Measurements from ENCODE around the gene VMAC. TPM values are rescaled to one million over a fixed set of nuclear protein-coding genes. Genes with fewer than 3 reads are reported as not detected.

Gene VMAC
- total RNA-seq, 1 donor from 2014 or later = 3.0 TPM

DNA sequence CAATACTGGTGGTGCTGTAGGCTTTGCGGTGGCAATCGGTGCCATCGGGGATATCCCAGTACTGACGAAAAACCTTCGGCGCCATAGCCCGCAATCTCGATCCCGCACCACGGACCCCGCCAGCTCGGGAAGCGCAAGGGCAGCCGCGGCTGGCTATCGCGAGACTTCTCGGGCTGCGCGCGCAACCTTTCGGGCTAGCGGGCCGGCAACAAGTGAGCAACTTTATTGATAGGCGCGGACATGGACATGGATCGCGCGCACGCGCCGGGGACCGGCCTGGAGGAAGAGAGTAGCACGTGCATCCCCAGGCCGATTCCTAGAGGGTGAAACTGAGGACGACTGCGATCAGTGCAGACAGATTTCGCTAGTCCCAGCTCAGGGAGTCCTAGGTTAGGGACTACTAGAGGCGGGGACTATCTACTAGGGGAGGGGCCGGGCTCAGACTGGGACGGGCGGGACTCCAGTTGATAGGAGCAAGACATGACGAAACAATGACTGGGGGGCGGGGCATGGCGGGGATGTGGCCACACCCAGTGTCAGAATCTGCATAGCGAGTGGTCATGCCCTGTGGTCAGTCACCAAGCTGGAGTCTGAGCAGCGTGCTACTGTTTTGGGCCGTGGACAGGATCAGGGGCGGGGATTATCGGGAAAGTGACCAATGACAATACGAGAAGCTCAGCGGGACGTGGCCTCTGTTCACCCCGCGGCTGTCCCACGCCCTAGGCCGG is 884 bp upstream of the VMAC start, which contains the start of gene NDUFA11:
Gene NDUFA11 (minus strand): TSS at position 167 of the 728 bp plus-strand sequence. CDS start 82 bp downstream, at position 85.
- peak; percentile 99 for DNase-seq (ENCODE audit: low spot score)

DNA sequence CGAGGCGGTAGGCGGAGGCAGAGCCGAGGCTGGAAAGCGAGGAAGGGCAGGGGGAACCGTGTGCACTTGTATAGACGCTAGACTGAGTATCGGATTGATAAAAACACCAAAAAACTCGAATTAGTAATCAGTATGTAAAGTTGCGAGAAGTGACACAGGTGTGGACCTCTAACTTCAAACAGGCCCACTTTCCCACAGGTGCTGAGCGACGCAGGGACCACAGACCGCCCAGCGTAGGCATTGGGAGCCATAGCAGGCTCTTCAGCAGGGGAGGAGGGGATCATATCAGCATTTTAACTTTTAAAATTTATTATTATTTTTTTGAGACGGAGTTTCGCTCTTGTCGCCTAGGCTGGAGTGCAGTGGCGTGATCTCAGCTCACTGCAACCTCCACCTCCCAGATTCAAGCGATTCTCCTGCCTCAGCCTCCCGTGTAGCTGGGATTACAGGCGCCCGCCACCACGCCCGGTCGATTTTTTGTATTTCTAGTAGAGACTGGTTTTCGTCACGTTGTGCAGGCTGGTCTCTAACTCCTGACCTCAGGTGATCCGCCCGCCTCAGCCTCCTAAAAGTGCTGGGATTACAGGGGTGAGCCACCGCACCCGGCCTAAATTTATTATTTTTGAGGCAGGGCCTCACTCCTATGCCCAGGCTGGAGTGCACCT is 574 bp downstream of the VMAC start:
- DNase-seq (ENCODE audit: low spot score) = no peak

DNA sequence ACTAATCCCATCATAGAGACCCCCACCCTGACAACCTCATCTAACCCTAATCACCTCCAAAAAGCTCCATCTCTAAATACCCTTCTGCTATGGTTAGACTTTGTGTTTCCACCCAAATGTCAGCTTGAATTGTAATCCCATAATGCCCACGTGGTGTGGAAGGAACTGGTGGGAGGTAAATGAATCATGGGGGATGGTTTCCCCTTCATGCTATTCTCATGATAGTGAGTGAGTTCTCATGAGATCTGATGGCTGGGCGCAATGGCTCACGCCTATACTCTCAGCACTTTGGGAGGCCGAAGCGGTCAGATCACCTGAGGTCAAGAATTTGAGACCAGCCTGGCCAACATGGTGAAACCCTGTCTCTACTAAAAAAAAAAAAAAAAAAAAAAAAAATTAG is 2.6 kb downstream of the VMAC start:
- no peak for DNase-seq (ENCODE audit: low spot score)

DNA sequence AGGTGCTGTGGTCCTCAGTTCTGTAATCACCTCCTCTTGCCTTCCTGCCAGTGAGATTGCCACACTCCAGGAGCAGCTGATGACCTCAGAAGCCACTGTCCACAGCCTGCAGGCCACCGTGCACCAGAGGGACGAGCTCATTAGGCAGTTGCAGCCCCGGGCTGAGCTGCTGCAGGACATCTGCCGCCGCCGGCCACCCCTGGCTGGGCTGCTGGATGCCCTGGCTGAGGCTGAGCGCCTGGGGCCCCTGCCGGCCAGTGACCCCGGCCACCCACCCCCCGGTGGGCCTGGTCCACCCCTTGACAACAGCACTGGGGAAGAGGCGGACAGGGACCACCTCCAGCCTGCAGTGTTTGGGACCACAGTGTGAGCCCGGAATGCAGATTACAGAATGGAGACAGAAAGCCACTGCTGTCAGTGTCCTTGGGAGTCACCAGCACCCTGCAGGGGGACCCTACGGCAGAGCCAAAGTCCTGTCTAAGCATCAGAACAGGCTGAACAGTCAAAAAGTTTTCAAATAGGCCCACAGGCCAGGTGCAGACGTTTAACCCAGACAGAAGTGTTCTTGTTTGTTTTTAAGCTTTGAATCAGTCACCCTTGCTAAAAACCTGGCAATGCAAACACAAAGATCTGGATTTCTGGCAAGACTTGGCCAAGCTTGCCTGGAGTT is 4.2 kb downstream of the VMAC start:
- DNase-seq (ENCODE audit: low spot score) = no peak

DNA sequence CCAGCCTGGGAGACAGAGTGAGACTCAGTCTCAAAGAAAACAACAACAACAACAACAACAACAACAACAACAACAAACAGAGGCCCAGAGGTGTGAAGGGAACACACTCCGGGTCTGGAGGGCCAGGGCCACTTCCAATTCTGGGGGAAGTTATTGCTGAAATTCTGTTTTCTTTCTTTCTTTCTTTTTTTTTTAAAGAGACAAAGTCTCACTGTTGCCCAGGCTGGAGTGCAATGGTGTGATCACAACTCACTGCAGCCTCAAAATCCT is 5.9 kb downstream of the VMAC start:
- no peak for DNase-seq (ENCODE audit: low spot score)

DNA sequence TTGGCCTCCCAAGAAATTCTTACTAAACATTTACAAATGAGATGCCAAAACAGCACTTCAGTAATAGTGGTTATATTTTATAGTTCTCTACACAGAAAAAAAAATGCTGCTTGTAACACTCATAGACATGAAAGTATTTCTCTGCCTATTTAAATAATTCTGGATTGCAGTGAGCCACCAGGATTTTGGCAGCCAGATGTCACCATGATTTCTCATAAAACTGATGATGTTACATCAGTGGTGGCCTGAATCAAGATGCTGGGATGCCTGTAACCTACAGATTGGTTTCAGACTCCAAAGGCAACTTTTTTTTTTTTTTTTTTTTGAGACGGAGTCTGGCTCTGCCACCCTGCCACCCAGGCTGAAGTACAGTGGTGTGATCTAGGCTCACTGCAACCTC is 6.7 kb downstream of the VMAC start:
- no peak for DNase-seq (ENCODE audit: low spot score)

DNA sequence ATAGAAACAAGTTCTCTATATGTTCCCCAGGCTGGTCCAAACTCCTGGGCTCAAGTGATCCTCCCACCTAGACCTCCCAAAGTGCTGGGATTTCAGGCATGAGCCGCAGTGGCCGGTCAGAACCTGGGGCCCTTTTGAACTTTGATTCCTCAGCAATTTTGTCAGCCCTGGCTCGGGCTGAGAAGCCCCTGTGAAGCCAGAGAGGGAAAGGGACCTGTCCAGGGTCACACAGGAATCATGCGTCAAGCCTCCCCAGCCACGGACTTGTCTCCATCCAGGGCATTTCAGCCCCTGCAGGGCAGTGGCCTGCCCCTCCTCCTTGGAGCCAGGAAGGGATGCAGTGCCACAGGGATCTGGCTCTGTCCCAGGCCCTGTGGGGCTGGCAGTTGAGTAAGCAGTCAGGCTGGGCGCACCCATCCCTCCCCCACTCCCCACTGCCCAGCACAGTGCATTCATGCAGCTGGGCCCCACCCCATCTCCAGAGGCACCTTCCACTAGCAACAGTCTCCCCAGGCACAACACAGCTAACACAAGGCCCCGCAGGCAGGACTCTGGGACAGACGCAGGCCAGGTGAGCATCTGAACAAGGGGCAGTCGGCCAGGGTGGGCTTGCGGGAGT is 9.2 kb downstream of the VMAC start, which contains the start of gene CAPS:
Gene CAPS (plus strand): TSS at position 516 of the 619 bp plus-strand sequence. CDS start 153 bp downstream, outside the sequence.
- DNase-seq (ENCODE audit: low spot score) = no peak

DNA sequence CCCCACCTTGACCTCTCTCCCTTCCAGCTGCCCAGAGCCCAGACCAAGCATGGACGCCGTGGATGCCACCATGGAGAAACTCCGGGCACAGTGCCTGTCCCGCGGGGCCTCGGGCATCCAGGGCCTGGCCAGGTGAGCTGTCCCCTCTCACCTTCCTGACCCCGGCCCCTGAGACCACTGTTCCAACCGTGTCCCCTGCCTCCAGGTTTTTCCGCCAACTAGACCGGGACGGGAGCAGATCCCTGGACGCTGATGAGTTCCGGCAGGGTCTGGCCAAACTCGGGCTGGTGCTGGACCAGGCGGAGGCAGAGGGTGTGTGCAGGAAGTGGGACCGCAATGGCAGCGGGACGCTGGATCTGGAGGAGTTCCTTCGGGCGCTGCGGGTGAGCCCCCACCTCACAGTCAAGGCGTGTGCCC is 9.7 kb downstream of the VMAC start:
- DNase-seq (ENCODE audit: low spot score) = no peak

DNA sequence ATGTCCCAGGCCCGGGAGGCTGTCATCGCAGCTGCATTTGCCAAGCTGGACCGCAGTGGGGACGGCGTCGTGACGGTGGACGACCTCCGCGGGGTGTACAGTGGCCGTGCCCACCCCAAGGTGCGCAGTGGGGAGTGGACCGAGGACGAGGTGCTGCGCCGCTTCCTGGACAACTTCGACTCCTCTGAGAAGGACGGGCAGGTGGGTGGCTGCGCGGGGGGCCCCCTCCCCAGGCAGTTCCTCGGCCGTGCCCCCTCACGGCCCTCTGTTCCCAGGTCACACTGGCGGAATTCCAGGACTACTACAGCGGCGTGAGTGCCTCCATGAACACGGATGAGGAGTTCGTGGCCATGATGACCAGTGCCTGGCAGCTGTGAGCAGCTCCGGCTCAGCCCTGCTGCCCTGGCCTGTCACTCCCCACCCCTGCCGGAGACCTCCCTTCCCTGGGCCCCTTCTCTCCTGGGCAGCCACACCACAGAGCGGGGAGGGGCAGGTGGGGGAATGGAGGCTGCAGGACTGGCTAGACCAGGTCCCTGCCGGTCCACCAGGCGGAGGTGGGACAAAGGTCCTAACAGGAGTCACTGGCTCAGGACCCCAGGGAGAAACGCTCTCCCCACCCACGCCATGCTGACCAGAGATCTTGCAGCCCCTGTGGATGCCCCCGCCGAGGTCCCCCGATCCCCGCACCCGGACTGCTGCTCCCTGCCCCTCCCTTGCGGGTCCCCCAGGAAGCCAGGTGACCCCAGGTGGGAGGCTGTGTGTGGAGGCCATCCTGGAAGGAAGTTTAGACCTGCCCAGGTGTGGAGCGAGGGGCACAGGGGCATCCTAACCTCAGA is 10.5 kb downstream of the VMAC start:
- no peak for DNase-seq (ENCODE audit: low spot score)

DNA sequence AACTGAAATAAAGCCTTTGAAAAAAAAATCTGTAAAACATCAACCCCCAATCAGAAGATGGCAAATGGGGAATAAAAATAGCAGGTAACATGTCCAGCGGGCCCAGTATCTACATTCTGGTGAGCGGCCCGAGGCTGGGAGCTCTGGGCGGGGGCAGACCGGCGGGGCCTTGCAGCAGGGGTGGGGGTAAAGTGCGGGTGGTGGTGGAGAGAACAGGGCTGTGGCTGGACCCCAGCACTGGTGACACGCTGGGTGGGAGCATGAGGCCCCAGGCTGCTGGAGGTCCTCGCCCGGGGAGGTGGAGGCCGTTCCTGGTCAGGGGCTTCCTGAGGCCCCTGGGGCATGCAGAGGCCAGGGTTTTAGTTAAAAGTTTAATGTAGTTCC is 11.1 kb downstream of the VMAC start:
- DNase-seq (ENCODE audit: low spot score) = no peak

DNA sequence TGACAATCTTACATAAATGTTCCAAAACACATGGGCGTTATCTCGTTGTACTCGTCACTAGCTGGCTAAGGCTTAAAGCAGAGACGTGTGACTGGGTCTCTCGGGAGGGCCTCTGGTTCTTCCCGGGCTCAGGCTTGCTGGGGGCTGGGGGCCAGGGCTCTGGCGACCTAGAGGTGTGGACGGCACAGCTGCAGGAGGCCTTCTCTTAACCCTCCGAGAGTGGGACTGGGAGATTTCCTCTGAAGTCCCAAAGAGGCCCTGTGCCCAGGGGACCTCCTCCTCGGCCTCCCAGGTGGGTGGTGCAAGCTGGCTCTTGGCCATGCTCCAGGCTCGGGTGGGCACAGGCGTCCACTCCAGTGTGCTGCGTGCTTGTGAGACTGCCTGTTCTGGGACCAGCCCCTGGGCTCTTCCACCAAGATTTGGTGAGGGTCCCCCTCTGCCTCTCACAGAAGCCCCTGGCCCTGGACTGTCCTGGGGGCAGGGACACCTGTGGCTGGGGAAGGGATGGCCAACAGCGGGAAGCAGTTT is 11.6 kb downstream of the VMAC start:
- no peak for DNase-seq (ENCODE audit: low spot score)

DNA sequence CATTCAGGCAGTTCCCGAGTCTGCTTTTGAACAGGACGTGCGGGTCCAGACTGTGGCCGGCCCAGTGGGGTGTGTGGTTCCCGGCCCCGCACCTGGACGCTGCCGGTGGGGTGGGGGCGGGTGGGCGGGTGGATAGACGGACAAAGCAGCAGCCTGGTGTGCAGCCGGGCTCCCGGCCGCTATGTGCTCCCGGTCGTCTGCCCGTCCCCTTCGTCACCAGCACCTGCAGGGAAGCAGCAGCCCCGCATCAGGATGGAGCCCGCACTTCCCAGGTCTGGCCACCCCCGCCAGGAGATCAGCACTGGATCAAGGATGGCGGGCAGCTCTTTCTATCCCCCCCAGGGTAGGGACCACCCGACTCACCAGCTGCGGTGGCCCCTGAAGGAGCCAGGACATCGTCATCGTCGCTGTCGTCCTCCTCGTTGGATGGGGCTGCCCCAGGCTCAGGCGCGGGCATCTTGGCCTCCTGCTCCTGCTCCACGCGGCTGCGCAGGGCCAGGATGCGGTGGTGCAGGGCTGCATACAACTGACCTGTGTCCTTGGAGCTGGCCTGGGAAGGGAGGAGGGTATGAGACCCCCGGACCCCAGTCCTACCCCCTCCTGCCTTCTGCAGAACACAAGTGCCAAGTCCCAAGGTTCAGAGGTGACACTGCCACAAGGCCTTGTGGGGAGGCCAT is 12.9 kb downstream of the VMAC start:
- no peak for DNase-seq (ENCODE audit: low spot score)

DNA sequence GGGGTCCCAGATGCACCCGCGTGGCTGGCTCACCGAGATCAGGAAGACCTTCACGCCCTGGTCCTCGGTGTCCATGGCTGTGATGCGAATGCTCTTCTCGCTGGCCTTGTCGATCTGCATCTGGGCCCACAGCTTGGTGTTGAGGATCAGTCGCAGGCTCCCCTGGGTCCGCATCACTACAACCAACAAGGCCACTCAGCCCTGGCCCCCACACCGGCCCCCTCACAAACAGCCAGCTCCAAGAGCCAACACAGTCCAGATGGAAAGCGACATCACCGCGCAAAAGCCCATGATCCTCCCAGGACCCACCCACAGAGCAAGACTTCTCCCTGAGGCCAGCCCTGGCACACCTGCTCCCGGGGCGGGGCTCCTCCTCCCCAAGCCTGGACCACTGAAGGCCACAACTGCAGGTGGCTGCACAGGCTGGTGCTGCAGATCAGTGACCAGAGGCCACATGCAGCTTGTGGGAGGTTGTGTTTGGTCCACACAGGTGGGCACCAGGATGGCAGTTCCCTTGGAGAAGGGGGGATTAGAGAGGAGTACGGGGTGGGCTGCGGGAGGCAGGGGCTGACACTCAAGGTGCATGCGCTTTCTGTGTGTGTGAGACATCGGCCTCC is 13.9 kb downstream of the VMAC start:
- no peak for DNase-seq (ENCODE audit: low spot score)

DNA sequence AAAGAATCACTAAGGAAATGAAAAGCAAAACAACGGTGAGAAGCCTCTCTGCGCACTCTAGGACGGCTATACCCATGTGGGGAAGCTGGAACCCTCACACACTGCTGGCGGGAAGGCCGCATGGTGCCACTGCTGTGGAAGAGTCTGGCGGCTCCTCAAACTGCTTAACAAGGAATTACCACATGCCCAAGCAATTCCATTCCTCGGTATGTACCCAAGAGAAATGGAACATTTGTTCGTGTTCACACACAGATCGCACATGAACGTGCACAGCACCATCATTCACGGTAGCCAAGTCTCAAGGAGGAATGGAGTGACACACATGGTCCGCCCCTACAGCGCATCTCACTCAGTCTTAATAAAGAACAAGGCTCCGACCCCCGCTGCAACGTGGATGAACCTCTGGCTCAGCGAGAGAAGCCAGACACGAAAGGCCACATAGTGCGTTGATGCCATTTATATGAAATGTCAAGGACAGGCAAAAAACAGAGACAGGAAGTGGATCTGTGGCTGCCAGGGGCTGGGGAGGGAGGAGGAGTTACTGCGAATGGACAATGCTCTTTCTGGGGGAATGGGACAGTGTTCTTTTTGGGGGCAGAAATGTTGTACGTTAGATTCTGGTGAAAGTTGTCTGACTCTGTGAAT is 17.0 kb downstream of the VMAC start:
- DNase-seq (ENCODE audit: low spot score) = no peak

DNA sequence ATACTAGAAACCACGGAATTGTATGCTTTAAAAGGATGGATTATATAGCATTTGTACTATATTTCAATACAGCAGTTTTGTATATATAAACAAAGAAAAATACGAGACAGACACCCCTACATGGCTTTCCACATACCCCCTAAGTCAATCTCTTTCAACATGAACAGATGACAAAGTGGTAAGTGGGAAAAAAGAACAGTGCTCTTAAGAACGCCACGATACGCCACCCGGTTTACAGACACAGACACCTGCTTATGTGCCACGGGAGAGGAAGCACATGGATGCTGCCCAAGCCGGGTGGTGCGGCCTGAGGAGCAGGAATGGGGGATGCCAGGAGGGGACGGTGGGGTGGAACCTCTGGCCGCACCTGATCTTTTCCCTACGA is 17.5 kb downstream of the VMAC start:
- no peak for DNase-seq (ENCODE audit: low spot score)

DNA sequence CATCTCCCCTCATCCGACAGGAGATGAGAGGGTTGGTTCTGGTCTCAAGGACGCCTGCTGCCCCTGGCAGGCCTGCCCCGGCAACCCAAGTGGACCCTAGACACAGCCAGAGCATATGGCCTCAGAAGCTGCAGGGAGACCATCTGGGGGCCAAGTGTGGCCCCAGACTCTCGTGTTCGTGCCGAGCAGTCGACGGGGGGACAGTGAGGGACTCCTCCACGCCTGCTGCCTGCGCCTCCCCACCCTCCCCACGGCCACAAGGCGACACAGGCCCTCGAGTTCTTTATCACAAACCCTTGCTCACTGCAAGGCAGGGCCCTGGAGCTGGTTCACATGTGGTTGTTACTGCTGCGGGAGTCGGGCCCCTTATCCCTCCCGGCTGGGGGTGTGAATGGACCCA is 18.7 kb downstream of the VMAC start:
- no peak for DNase-seq (ENCODE audit: low spot score)

DNA sequence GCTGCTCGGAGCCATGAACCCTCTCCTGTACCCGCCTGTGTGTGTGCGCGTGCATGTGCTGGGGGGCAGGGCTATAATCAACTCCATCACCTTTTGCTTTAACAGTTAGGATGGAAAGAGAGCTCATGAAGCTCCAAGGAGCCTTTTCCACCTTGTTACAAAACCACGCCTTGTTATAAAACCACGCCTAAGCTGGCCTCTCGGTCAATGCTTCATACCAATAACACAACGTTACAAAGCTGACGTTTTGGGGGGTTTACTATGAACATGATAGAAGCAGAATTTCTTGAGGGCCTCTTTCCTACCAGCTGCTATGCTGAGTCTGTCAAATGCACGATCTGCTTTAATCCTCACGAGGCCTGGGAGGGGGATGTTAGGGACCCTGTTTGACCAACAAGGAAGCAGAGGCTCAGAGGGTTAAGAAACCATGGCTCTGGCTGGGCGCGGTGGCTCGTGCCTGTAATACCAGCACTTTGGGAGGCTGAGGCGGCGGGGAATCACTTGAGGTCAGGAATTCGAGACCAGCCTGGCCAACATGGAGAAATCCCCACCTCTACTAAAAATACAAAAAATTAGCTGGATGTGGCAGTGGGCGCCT is 21.3 kb downstream of the VMAC start:
- DNase-seq (ENCODE audit: low spot score) = no peak

DNA sequence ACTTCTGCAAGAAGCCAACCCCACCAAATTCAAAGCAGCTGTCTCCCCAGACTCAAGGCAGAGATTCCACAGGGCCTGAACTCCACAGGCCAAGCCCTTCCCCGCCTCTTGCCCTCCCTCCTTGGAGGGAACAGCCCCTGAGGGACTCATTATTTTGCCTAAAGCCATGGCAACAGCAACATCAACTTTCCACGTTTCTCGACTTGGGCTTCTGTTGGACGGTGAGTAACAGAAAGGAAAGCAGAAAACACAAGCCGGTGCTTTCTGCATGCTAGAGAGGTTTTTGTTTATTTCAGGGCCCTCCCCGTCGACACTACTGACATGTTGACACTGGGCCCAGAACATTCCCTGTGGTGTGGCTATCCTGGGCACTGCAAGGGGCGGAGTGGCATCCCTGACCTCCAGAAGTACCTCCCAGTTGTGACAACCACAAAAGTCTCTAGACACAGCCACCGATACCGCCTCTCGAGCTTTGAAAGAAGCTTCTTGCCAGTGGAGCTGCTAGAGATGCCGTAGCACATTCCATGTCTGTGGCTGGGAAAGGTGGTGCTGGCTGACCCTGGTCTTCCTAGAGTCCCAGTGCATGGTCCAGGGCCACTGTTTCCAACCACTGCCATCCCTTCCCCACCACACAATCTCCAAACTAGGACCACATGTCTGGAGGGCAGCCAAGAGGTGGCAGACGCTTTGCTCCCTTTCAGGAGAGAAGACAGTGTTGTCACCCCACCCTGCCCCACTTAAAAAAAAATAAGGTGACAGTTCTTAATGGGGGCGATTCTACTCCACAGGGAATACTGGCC is 22.2 kb downstream of the VMAC start:
- no peak for DNase-seq (ENCODE audit: low spot score)

Measured in mesenteric fat pad (tissue), 1 donor.